Hepatocyte (in vitro differentiated cells): Measurements from ENCODE around the gene PRMT1.
"Not testable (repeated sequence)": the region's sequence is repeated elsewhere in the genome, so short reads cannot be mapped to it uniquely, and the experiment has no call there.

Experiments used
- EZH2phosphoT487 ChIP-seq: fragments of 200-600 bp; sonication (generic); IDR thresholded peaks from one replicate; pipeline ENCODE4 v1.6.1; 2018; ENCODE audit warnings: antibody characterized with exemption, mild to moderate bottlenecking, low read depth, moderate library complexity; ENCODE audit not compliant: unreplicated experiment, severe bottlenecking
- TF ChIP-seq, protein P1 (sequence below): fragments of 200-600 bp; sonication (generic); IDR thresholded peaks from 2 replicates; pipeline ENCODE4 v1.5.1; 2016; ENCODE audit warnings: antibody characterized with exemption, mild to moderate bottlenecking; ENCODE audit not compliant: poor library complexity

DNA sequence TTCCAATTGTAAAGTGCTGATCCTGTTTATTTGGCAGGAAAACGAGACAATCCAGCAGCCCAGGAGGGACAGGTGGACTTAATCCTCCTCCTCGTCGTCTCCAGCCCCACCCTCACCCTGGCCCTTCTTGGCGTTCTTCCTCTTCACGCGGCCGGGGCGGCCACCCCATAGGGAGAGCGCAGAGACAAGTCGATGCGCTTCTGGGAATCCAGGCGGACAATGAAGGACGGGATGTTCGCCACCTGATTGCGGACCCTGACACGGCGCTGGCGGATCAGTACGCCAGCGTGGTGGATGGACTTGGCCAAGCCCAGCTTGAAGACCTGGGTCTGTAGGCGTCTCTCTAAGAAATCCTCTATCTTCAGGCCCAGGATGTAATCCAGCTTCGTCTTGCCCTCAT is 42.3 kb downstream of the PRMT1 start:
- TF ChIP-seq, protein P1, sequence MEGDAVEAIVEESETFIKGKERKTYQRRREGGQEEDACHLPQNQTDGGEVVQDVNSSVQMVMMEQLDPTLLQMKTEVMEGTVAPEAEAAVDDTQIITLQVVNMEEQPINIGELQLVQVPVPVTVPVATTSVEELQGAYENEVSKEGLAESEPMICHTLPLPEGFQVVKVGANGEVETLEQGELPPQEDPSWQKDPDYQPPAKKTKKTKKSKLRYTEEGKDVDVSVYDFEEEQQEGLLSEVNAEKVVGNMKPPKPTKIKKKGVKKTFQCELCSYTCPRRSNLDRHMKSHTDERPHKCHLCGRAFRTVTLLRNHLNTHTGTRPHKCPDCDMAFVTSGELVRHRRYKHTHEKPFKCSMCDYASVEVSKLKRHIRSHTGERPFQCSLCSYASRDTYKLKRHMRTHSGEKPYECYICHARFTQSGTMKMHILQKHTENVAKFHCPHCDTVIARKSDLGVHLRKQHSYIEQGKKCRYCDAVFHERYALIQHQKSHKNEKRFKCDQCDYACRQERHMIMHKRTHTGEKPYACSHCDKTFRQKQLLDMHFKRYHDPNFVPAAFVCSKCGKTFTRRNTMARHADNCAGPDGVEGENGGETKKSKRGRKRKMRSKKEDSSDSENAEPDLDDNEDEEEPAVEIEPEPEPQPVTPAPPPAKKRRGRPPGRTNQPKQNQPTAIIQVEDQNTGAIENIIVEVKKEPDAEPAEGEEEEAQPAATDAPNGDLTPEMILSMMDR: not testable (repeated sequence)
- TF ChIP-seq EZH2phosphoT487: not testable (repeated sequence)
